Kidney capillary endothelial cell (primary cell): ENCODE results near the gene SSX2IP.
A peak's percentile ranks its signal among the peaks of the same experiment; 100 is the strongest.
"Not testable (repeated sequence)": the region's sequence is repeated elsewhere in the genome, so short reads cannot be mapped to it uniquely, and the experiment has no call there.

ENCODE experiments used
- DNase-seq: peaks from one replicate; pipeline ENCODE4 v3.0.0-alpha.2; 2018; ENCODE audit warnings: low spot score

Gene SSX2IP

GRCh38 chr1:84619383-84620102 is 70.7 kb downstream of the SSX2IP start:
- peak; percentile 88 for DNase-seq

DNA sequence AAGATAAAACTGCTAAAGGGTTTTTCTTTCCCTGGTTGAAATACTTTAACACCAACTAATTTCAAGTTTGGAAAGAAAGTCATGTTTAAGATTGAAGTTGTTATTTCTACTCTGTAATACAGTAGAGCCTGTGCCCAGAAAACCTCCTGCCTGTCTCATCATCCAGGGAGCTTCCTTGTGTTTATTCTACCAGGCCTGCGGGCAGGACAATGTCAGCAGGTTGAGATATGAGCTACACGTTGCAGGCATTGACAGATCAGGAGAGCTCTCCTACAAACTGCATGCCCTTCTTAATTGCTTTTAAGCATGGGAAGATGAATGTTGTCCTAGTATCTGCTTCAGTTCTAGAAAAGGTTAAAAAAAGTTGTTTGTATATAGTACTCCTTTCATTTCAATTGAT is 72.9 kb downstream of the SSX2IP start:
- DNase-seq = no peak

- DNase-seq = no peak
Measured at GRCh38 chr1:84615790-84616189, 74.5 kb downstream of the SSX2IP start.

GRCh38 chr1:84613887-84614286 is 76.4 kb downstream of the SSX2IP start:
- no peak for DNase-seq

DNA sequence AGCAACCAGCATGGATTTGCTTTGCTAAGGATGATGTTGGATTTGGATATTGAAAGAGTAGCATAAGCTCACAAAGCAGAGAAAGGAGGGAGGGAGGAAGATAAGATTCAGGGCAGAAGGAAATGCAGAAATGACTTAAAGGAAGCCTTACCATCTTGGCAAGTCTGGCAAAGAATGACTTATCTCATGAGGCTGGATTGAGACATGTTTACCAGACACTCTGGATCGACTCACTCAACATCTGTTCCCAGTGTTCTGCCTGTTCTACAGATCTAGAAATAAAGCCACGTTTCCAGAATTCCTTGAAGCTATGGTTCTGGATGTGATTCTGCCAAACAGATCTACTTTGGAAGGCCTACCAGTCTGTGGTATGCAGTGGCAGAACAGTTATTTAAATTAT is 77.2 kb downstream of the SSX2IP start:
- no peak for DNase-seq

GRCh38 chr1:84611796-84612195 is 78.5 kb downstream of the SSX2IP start:
- DNase-seq = no peak

DNA sequence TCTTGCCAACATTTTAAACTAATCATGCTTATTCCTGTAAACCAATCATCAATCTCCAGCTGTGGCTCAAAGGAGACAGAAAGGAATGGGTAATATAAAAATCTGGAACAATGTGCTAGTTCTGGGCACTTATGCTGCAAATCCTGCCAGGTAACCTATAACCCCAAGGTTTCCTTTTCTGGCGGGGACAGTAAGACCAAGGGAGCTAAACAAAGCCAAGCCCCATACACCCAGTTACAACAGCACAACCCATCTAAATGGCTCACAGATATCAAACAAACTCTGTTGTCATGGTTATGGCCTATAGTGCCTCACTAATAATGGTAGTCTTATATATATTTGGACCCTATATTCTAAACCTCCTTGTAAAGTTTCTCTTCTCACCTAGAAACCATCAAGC is 79.2 kb downstream of the SSX2IP start:
- no peak for DNase-seq

DNA sequence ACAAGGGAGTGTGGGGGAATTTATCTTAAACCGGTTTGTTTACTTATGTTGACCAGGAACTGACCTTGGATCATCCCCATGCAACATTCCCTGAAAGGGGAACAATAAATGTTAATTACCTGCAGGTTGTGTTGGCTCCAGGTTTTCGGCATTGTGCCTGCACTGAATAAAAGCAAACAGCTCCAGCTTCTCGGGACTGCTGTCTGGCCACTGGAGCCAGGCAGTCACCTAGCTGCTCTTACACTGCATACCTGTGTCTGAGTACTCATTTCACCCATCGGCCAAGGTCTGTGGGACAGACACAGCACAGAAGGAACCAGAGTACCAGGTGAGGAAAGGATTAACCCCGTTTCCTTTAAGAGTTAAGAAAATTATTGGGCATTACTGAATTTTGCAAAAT is 83.3 kb downstream of the SSX2IP start:
- DNase-seq = no peak

- DNase-seq = no peak
Measured at GRCh38 chr1:84605157-84605556, 85.1 kb downstream of the SSX2IP start.

GRCh38 chr1:84603941-84604830 is 86.1 kb downstream of the SSX2IP start:
- DNase-seq = no peak

GRCh38 chr1:84603223-84603622 is 87.0 kb downstream of the SSX2IP start:
- no peak for DNase-seq

DNA sequence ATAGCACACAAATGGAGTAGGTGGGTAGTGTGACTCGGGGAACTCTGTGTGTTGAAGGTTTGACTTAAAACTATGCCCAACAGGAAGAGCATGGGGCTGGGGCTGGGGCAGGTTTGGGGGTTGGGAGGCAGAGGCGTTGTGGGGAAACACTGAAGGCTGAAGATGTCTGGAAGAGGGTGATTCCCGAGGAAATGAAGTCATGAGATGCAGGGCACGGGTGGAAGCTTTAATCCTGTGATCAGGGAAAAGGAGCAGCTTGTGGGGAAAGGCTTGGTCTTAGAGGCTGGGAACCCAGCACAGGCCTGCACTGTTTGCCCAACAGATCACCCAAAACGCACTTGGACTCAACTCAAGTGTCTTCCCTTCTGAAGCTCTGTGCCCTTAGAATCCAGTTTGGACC is 89.5 kb downstream of the SSX2IP start:
- DNase-seq = no peak

DNA sequence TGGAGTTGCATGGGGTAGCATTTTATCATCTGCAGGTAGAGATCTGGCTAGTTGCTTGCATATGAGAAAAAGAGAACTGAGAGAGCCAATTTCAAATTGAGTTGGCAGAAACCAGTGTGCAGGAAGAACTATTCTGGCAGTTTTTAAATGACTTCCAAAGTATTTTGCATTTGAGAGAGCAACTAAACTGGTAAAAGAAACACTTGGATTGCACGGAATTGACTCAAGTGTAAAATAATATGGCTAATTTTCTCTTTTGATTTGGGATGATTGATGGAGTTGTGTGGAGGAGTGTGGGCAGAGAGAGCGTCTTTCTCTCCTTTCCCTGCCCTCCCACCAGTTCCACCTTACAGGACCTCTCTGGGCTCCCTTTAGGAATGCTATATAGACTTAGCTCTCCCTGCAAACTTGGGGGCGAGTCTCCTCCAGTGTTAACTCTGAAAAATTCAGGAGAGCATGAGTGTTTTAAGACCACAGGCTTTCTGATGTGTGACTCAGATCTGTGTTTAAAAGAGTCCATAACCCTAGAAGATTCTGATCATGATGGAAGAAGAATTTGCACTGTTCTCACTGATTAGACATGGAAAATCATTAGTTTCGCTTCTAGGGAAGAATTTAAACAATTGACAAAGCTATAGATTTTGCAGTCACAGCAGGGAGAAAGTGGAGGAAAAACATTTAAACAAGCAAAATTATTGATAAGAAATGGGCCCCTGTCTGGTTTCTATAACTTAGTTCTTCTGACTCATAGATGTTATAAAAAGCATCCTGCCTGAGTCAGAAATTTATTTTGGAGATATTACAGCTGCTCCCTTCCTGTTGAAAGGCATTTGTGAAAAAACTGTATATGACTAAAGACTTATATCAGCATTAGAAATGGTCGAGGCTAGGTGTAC is 91.2 kb downstream of the SSX2IP start:
- DNase-seq = peak; percentile 84

DNA sequence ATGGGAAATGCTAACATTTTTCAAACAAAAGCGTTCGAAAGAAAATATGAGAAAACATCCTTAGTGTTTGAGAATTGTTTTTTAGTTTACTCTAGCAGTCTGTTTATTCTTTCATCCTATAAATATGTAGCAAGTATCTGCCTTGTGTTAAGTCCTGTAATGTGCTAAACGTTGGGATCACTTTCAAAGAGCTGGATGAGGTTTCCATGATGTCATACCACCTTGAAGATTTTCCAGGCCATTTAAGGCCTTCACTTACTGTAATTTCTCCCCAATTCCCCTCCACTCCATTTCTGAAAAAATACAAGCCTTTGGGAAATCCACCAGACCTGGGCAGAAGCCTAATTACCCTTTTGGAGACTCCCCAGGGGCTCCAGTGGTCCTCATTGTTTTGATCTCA is 91.8 kb downstream of the SSX2IP start:
- no peak for DNase-seq

GRCh38 chr1:84597011-84597410 is 93.2 kb downstream of the SSX2IP start:
- no peak for DNase-seq

GRCh38 chr1:84594959-84595358 is 95.3 kb downstream of the SSX2IP start:
- DNase-seq = not testable (repeated sequence)
